Measurements from ENCODE around the gene GPR158.
"Not testable (repeated sequence)": the region's sequence is repeated elsewhere in the genome, so short reads cannot be mapped to it uniquely, and the experiment has no call there.

The GPR158 gene

GRCh38 chr10:25317596-25318211 lies 142.9 kb downstream of the GPR158 start:
- not testable (repeated sequence) for DNase-seq

- DNase-seq: no peak
Observed at GRCh38 chr10:25327273-25327672, 152.5 kb downstream of the GPR158 start.

DNA sequence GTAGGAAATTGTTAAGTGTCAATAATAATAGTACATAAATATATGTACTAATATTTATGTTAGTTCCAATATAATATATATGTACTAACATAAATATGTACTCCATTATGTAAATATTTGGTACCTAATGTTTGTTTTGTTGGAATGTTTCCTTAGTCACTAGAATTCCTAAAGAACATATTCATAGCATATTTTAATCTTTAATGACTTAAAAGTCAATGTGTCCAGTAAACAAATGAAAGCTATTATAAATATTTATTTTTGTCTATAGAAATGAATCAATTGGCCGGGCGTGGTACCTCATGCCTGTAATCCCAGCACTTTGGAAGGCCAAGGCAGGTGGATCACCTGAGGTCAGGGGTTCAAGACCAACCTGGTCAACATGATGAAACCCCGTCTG lies 153.6 kb downstream of the GPR158 start:
- no peak for DNase-seq

DNA sequence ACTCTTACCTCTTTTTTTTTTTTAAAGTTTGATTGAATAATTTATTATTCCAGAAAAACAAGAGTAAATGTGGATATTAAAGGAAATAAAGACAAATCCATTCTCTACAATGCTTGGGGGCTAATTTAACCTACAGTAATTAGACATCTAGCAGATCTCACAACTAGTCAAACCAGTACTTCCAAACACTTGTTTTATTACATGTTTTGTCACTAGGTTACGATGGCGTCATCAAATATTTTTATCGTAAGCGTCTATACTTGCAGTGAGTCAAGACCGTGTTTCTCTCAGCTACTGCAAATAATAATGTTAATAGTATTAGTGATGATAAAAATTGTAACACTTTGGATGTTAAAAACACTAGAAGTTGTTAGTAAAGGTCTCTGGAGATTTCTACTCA lies 154.8 kb downstream of the GPR158 start:
- DNase-seq: not testable (repeated sequence)

- no peak for DNase-seq
Observed at GRCh38 chr10:25334445-25334844, 159.6 kb downstream of the GPR158 start.

GRCh38 chr10:25336330-25336729 lies 161.5 kb downstream of the GPR158 start:
- DNase-seq: no peak

GRCh38 chr10:25338271-25338670 lies 163.5 kb downstream of the GPR158 start:
- DNase-seq: no peak

GRCh38 chr10:25339966-25340365 lies 165.2 kb downstream of the GPR158 start:
- no peak for DNase-seq

DNA sequence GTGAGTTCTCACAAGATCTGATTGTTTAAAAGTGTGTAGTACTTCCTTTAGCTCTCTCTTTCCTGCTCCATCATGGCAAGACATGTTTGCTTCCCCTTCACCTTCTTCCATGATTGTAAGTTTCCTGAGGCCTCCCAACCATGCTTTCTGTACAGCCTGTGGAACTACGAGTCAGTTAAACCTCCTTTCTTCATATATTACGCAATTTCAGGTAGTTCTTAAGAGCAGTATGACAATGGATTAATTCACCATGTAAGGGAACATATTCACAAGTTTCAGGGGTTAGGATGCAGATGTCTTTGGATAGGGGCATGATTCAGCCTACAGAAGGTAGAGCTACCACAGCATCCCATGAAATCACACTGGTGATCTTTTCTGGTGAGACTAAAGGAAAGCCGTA lies 174.7 kb downstream of the GPR158 start:
- DNase-seq: no peak

- DNase-seq: no peak
Observed at GRCh38 chr10:25356609-25357008, 181.8 kb downstream of the GPR158 start.

- DNase-seq: no peak
Observed at GRCh38 chr10:25357269-25357668, 182.5 kb downstream of the GPR158 start.

GRCh38 chr10:25382029-25382810 lies 207.4 kb downstream of the GPR158 start:
- DNase-seq: no peak

GRCh38 chr10:25382901-25383300 lies 208.1 kb downstream of the GPR158 start:
- DNase-seq: not testable (repeated sequence)

DNA sequence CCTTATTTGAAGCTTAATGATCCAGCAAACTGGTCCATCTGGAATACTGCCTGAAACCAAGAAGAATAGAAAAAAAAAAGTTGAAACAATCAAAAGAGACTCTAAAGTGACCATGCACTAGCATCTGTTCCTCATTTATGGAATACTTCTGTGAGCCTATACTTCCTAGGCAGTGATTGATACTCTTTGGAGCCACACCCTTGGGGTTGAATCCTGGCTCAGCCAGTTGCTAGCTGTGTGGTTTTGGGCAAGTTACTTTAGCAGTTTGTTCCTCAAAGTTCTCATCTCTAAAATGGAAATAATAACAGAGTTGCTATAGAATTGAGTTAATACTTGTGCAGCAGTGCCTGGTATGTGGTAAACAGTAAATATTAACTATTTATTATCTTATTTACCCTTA lies 208.9 kb downstream of the GPR158 start:
- no peak for DNase-seq

- DNase-seq: no peak
Observed at GRCh38 chr10:25384618-25385017, 209.8 kb downstream of the GPR158 start.

GRCh38 chr10:25388188-25388861 lies 213.5 kb downstream of the GPR158 start:
- DNase-seq: no peak

DNA sequence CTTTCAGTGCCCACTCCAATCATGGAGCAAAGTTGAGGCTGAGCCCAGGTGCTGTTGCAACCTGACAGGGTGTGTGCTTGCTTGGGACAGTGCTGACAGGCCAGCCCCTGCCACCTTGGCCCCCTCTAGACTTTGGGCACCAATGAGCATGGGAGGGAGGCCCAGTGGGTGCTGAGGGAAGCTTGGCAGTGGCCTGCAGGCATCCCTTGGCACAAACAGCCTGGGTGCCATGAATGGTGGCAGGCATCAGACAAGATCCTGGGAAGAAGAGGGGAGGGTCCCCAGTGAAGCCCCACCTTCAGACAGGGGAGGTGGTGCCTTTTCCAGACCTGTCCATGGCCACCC lies 214.0 kb downstream of the GPR158 start:
- DNase-seq: no peak

DNA sequence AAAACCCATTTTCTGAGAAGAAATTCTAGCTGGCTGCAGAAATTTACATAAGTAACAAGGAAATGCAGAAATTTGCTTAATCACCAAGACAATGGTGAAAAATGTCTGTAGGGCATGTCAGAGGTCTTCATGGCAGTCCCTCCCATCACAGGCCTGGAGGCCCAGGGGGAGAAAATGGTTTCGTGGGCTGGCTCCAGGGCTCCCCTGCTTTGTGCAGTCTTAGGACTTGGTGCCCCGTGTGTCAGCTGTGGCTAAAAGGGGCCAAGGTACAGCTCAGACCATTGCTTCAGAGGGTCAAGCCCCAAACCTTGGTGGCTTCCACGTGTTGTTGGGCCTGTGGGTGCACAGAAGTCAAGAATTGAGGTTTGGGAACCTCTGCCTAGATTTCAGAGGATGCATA lies 215.9 kb downstream of the GPR158 start:
- no peak for DNase-seq

DNA sequence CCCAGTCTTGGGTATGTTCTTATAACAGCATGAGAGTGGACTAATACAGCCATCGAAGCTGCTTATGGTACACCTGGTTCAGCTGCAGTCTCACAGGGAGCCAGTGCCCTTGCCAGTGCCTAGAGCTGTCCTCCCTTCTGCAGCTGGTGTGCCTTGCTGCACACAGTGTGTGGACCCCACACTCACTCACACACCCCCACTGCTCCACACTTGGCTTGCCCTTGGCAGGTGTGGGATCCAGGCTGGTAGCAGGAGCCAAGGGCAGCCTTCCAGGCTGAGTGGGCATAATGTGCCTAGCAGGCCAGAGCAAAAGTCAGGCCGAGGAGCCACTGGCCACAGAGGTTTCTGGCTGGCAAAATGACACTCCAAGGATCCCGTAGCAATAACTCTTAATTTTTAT lies 217.3 kb downstream of the GPR158 start:
- no peak for DNase-seq

DNA sequence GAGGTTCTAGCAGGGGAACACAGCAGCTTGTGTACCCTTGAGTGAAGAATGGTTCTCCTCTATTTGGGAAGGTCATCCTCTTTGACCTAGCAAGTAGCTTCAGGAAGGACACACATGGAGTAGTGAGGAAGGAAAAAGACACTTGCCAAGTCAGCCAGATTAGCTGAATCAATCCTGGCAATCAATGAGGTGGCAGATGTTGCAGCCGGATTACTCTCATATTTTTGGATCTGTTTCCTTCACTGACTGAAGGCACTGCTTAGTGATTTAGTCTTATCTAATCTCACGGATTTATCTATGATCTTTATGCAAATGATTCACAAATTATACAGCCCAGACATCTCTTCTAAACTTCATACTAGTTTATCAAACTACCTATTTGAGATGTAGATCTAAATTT lies 218.8 kb downstream of the GPR158 start:
- no peak for DNase-seq

DNA sequence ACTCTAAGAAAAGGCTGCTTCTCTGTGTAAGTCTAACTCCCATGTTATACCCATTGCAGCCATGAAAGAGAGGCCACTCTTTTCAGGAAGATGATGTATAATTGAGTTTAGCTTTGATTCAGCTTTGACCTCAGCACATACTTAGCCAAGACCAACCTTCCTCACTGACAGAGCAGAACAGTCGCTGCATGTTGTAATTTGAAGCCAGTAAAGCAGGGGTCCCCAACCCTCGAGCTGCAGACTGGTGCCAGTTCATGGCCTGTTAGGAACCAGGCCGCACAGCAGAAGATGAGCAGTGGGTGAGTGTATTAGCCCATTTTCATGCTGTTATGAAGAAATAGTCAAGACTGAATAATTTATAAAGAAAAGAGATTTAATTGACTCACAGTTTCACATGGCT lies 223.9 kb downstream of the GPR158 start:
- no peak for DNase-seq

GRCh38 chr10:25405871-25406270 lies 231.1 kb downstream of the GPR158 start:
- DNase-seq: no peak

DNA sequence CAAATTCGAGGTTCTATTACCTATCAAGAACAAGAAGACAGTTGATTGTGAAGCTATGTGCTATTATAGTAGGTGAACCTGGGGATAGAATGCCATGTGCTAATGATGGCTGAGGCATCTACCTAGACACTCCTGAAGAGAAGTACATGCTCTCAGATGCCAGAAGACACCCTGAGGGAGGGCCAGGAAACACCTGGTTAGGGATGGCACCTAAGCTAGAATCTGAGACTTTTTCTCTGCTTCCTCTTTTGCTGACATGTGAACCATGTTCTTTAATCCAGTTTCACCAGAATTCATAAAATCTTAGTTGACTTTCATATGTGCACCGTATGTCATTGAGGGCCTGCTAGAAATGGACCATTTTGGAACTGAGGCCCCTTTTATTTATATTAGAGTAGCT lies 242.8 kb downstream of the GPR158 start:
- DNase-seq: no peak

DNA sequence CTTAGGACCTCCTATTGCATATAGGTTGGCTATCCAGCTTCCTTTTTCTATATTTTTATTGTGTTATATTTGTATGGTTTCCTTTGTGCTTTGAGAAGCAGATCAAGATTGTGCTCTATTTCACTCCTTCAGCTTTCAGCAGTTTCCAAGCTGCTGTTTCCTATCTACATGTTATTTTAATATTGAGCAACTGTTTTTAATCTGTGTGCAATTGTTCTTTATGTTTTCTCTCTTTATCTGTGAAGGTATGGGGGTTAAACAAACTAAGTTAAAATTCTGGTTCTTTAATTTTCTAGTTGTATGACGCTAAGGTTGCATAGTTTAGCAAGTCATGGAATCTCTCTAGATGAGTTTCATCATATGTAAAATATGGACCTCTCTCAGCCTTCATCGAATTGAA lies 251.0 kb downstream of the GPR158 start:
- no peak for DNase-seq

Data from femur (tissue), 1 donor.